ENCODE measurements around the gene TNKS1BP1. TPM values are rescaled to one million over a fixed set of nuclear protein-coding genes. Genes with fewer than 3 reads are reported as not detected.
"Not testable (repeated sequence)": the region's sequence is repeated elsewhere in the genome, so short reads cannot be mapped to it uniquely, and the experiment has no call there.

The TNKS1BP1 gene
- total RNA-seq, 1 donor from 2014 or later: 102 TPM

GRCh38 chr11:57296205-57296604 lies 28.5 kb downstream of the TNKS1BP1 start:
- DNase-seq (ENCODE audit: low spot score); ATAC-seq: not testable (repeated sequence)

GRCh38 chr11:57294225-57295131 lies 30.3 kb downstream of the TNKS1BP1 start:
- DNase-seq (ENCODE audit: low spot score) (peak; percentile 55), ATAC-seq (peak; percentile 47)

- ATAC-seq: no peak
- DNase-seq (ENCODE audit: low spot score): no peak
Observed at GRCh38 chr11:57290288-57290687, 34.5 kb downstream of the TNKS1BP1 start.

GRCh38 chr11:57288771-57289579 lies 35.8 kb downstream of the TNKS1BP1 start:
- ATAC-seq (peak; percentile 69), DNase-seq (ENCODE audit: low spot score) (peak; percentile 69)

- no peak for ATAC-seq
- DNase-seq (ENCODE audit: low spot score): no peak
Observed at GRCh38 chr11:57287884-57288283, 36.9 kb downstream of the TNKS1BP1 start.

- ATAC-seq (no peak), DNase-seq (ENCODE audit: low spot score) (no peak)
Observed at GRCh38 chr11:57283231-57283990, 41.3 kb downstream of the TNKS1BP1 start.

- ATAC-seq; DNase-seq (ENCODE audit: low spot score): not testable (repeated sequence)
Observed at GRCh38 chr11:57281546-57281945, 43.2 kb downstream of the TNKS1BP1 start.

GRCh38 chr11:57279116-57279515 lies 45.6 kb downstream of the TNKS1BP1 start:
- no peak for ATAC-seq
- no peak for DNase-seq (ENCODE audit: low spot score)

GRCh38 chr11:57278721-57279095 lies 46.0 kb downstream of the TNKS1BP1 start:
- DNase-seq (ENCODE audit: low spot score) (no peak), ATAC-seq (no peak)

GRCh38 chr11:57277845-57278720 lies 46.7 kb downstream of the TNKS1BP1 start:
- ATAC-seq (peak; percentile 94), DNase-seq (ENCODE audit: low spot score) (peak; percentile 71)

GRCh38 chr11:57276971-57277675 lies 47.6 kb downstream of the TNKS1BP1 start:
- ATAC-seq (peak; percentile 49), DNase-seq (ENCODE audit: low spot score) (no peak)

GRCh38 chr11:57276169-57276970 lies 48.4 kb downstream of the TNKS1BP1 start:
- no peak for DNase-seq (ENCODE audit: low spot score)
- no peak for ATAC-seq

GRCh38 chr11:57275582-57275981 lies 49.2 kb downstream of the TNKS1BP1 start:
- DNase-seq (ENCODE audit: low spot score): no peak
- ATAC-seq: peak; percentile 4

- no peak for DNase-seq (ENCODE audit: low spot score)
- no peak for ATAC-seq
Observed at GRCh38 chr11:57274904-57275498, 49.8 kb downstream of the TNKS1BP1 start.

- ATAC-seq (no peak), DNase-seq (ENCODE audit: low spot score) (no peak)
Observed at GRCh38 chr11:57273448-57274058, 51.2 kb downstream of the TNKS1BP1 start.

- ATAC-seq (peak; percentile 38), DNase-seq (ENCODE audit: low spot score) (no peak)
Observed at GRCh38 chr11:57269571-57270021, 55.2 kb downstream of the TNKS1BP1 start.

- DNase-seq (ENCODE audit: low spot score): no peak
Observed at GRCh38 chr11:57266157-57266556, 58.6 kb downstream of the TNKS1BP1 start.

GRCh38 chr11:57263351-57263750 lies 61.4 kb downstream of the TNKS1BP1 start:
- ATAC-seq: no peak

More at GRCh38 chr11:57266157-57266556, 58.6 kb downstream of the TNKS1BP1 start:
- ATAC-seq: no peak

More at GRCh38 chr11:57263351-57263750, 61.4 kb downstream of the TNKS1BP1 start:
- no peak for DNase-seq (ENCODE audit: low spot score)

Data from left lobe of liver (tissue), 2 donors.